ENCODE results near the gene MAD1L1. TPM values are rescaled to one million over a fixed set of nuclear protein-coding genes. Genes with fewer than 3 reads are reported as not detected.

Gene MAD1L1
- total and polyA plus RNA-seq, 2 of the 13 experiments (the other 11 are each of a cell fraction or from before 2014, with no cell fraction given) = 17.4 to 64.7 TPM

- Histone ChIP-seq H3K4me1 (ENCODE audit: insufficient read depth, low read length) (no peaks in the 10 kb centered on the region; the same call in 1 of the 2 replicates), H3K9ac (ENCODE audit: insufficient read depth, low read depth, low read length) (no peak overlapping the region), H3K27ac (ENCODE audit: extremely low read length, insufficient read depth, low read length) (no peak overlapping the region), H3K9me3 (ENCODE audit: low read length) (no peaks in the 10 kb centered on the region), H3K79me2 (ENCODE audit: insufficient read depth, low read length) (no peaks in the 10 kb centered on the region), H4K20me1 (ENCODE audit: insufficient read depth, low read length) (no peaks in the 10 kb centered on the region), H3K27me3 (ENCODE audit: control insufficient read depth in 1 of 2, insufficient read depth in 2 of 2, low read length in 2 of 2) (no peaks in the 10 kb centered on the region), H2AFZ (ENCODE audit: low read length) (no peak overlapping the region), H3K4me2 (ENCODE audit: low read depth, low read length) (no peak overlapping the region), H3K36me3 (replicated peaks in 1 of 2; ENCODE audit: control insufficient read depth in 1 of 2, insufficient read depth in 2 of 2, low read length in 2 of 2) (peaks cover 25 to 58% of the 10 kb centered on the region in 2 experiments), H3K4me3 (replicated peaks in 1 of 3; ENCODE audit: insufficient read depth in 1 of 3, low read depth in 2 of 3, low read length in 3 of 3) (no peak overlapping the region)
- ChIA-PET CTCF (ENCODE audit: low intra/inter-chr PET ratio, low total read pairs) (no interaction called here), POLR2A (no interaction called here)
- intact Hi-C loops (cut with micrococcal nuclease; ENCODE audit: unreplicated experiment) (no loop called here), in situ Hi-C loops (cut with HindIII; ENCODE audit: extremely low pct_ligation_motif_present, low pct_unique_long_range_greater_than_20kb) (no loop called here)
- DNase-seq (ENCODE audit: low spot score) = no peak
- 100% methylated on average over 6 of the region's 7 CpGs for WGBS (ENCODE audit: low lambda C conversion rate)
- no TSS peak for BruUV-seq (replicated peaks)
- no peak for ATAC-seq
- no peak for TF ChIP-seq FOXJ3 (CRISPR knock-in tag; IDR thresholded peaks at IDR 0.05; ENCODE audit: borderline replicate concordance)
- TF ChIP-seq ZNF205 (CRISPR knock-in tag; IDR thresholded peaks at IDR 0.05) = no peak
- no peak for FAIRE-seq
These were observed 89.3 kb downstream of the MAD1L1 start for GRCh38 chr7:2143450-2143849.

- no peaks in the 10 kb centered on the region for H4K20me1 ChIP-seq (ENCODE audit: insufficient read depth, low read length)
- H2AFZ ChIP-seq (ENCODE audit: low read length) = no peak overlapping the region
- no peaks in the 10 kb centered on the region for H3K79me2 ChIP-seq (ENCODE audit: insufficient read depth, low read length)
- H3K4me2 ChIP-seq (ENCODE audit: low read depth, low read length) = no peak overlapping the region
- no peaks in the 10 kb centered on the region for H3K4me1 ChIP-seq (ENCODE audit: insufficient read depth, low read length)
- no peak for ATAC-seq
- H3K36me3 ChIP-seq (replicated peaks in 1 of 2; ENCODE audit: control insufficient read depth in 1 of 2, insufficient read depth in 2 of 2, low read length in 2 of 2) = peaks cover 25 to 52% of the 10 kb centered on the region in 2 experiments
- no peaks in the 10 kb centered on the region for H3K27me3 ChIP-seq (ENCODE audit: control insufficient read depth in 1 of 2, insufficient read depth in 2 of 2, low read length in 2 of 2)
- 98% methylated on average over 6 of the region's 20 CpGs for WGBS (ENCODE audit: low lambda C conversion rate)
- POLR2A ChIA-PET = no interaction called here
- intact Hi-C loops (cut with micrococcal nuclease; ENCODE audit: unreplicated experiment) = no loop called here
- no TSS peak for BruUV-seq (replicated peaks)
- H3K9me3 ChIP-seq (ENCODE audit: low read length) = no peaks in the 10 kb centered on the region
- no peak for DNase-seq (ENCODE audit: low spot score)
- in situ Hi-C loops (cut with HindIII; ENCODE audit: extremely low pct_ligation_motif_present, low pct_unique_long_range_greater_than_20kb) = no loop called here
- CTCF ChIA-PET (ENCODE audit: low intra/inter-chr PET ratio, low total read pairs) = no interaction called here
- 0 out of 2 replicates have a peak, but pooled peaks have one; percentile 26 for TF ChIP-seq HNRNPL (IDR thresholded peaks at IDR 0.05; ENCODE audit: low read depth, low read length)
- TF ChIP-seq SMAD1 (CRISPR knock-in tag; IDR thresholded peaks at IDR 0.05; ENCODE audit: borderline replicate concordance, low read depth) = no peak
- H3K9ac ChIP-seq (ENCODE audit: insufficient read depth, low read depth, low read length) = no peak overlapping the region
- H3K4me3 ChIP-seq (replicated peaks in 1 of 3; ENCODE audit: insufficient read depth in 1 of 3, low read depth in 2 of 3, low read length in 3 of 3) = no peak overlapping the region
- FAIRE-seq = no peak
- no peak overlapping the region for H3K27ac ChIP-seq (ENCODE audit: extremely low read length, insufficient read depth, low read length)
These were observed 90.4 kb downstream of the MAD1L1 start for GRCh38 chr7:2142386-2142785.

All from HepG2 (cell line).